ENCODE data around the gene CACNA1C. TPM values are rescaled to one million over a fixed set of nuclear protein-coding genes. Genes with fewer than 3 reads are reported as not detected.

The CACNA1C gene
- total RNA-seq, 1 experiment from 2014 or later = 1.1 TPM

GRCh38 chr12:2560356-2560755 lies 507.6 kb downstream of the CACNA1C start:
- Histone ChIP-seq H2BK20ac (ENCODE audit: low read depth, low read length, poor library complexity, severe bottlenecking) (no peak overlapping the region), H4K20me1 (ENCODE audit: control insufficient read depth, insufficient read depth, insufficient read length) (no peaks in the 10 kb centered on the region), H3K9me3 (ENCODE audit: control insufficient read depth, low read depth, low read length) (no peaks in the 10 kb centered on the region), H2BK120ac (ENCODE audit: low read depth, low read length, poor library complexity, severe bottlenecking) (no peak overlapping the region), H4K5ac (ENCODE audit: insufficient read length, low read depth, low read length) (no peak overlapping the region), H2BK5ac (ENCODE audit: insufficient read length, low read length) (no peak overlapping the region), H4K8ac (replicated peaks; ENCODE audit: insufficient read length, low read depth, low read length) (no peak overlapping the region), H3K27me3 (ENCODE audit: insufficient read depth, low read length) (no peaks in the 10 kb centered on the region), H3K23ac (ENCODE audit: insufficient read length, low read depth, low read length) (no peak overlapping the region), H3K79me2 (ENCODE audit: insufficient read depth, low read length) (no peaks in the 10 kb centered on the region), H2BK15ac (ENCODE audit: low read depth, low read length) (no peak overlapping the region), H3K27ac (ENCODE audit: insufficient read length, low read depth, low read length) (no peak overlapping the region), H3K9ac (ENCODE audit: extremely low read depth, insufficient read length, low read length) (no peak overlapping the region), H3T11ph (ENCODE audit: low read length) (no peak overlapping the region), H3K4me2 (ENCODE audit: insufficient read depth, insufficient read length, low read length) (no peak overlapping the region), H3K23me2 (ENCODE audit: insufficient read length, low read depth, low read length, poor library complexity, severe bottlenecking) (no peaks in the 10 kb centered on the region), H3K4ac (ENCODE audit: low read depth, low read length) (no peak overlapping the region), H3K79me1 (ENCODE audit: insufficient read depth, low read depth, low read length, poor library complexity, severe bottlenecking) (no peaks in the 10 kb centered on the region), H3K14ac (ENCODE audit: insufficient read depth, low read length) (no peak overlapping the region), H2AFZ (ENCODE audit: low read length) (no peak overlapping the region), H2BK12ac (ENCODE audit: insufficient read length, low read depth, low read length) (no peak overlapping the region), H3K18ac (ENCODE audit: insufficient read length, low read depth, low read length) (no peak overlapping the region), H3K4me1 (ENCODE audit: insufficient read depth, low read length) (no peaks in the 10 kb centered on the region), H4K91ac (ENCODE audit: insufficient read length, low read depth, low read length) (no peak overlapping the region), H2AK5ac (ENCODE audit: insufficient read length, low read length) (no peak overlapping the region), H3K56ac (ENCODE audit: insufficient read length, low read depth, low read length) (no peak overlapping the region)
- no CpG with 5 or more reads among the region's 4 CpGs for WGBS (ENCODE audit: extremely low coverage, insufficient read length, low lambda C conversion rate)
- Mint-ChIP-seq H3K36me3 (ENCODE audit: insufficient read depth in 1 of 3, low read depth in 3 of 3) (no peaks in the 10 kb centered on the region), H3K4me3 (no peak overlapping the region), H3K4me1 (peaks cover 5 to 6% of the 10 kb centered on the region in 2 experiments), H3K27me3 (ENCODE audit: low read depth) (peaks cover 14% of the 10 kb centered on the region), H3K27ac (no peak overlapping the region), H3K9me3 (no peaks in the 10 kb centered on the region)
- no peak for TF ChIP-seq CTCF (conservative IDR thresholded peaks at IDR 0.05)
- DNase-seq = no peak

Data from H9 (cell line).